Fibroblast of lung (primary cell): ENCODE data around the gene FGGY. TPM values are rescaled to one million over a fixed set of nuclear protein-coding genes. Genes with fewer than 3 reads are reported as not detected.

Source experiments
- DNase-seq, 2 donors: peaks; one replicate each; pipeline versions ENCODE4 v3.0.0 to v3.0.0-alpha.2; 2010; ENCODE audit warnings: low read depth in 2 of 2
- H2AFZ ChIP-seq: 2 replicates; pipeline ENCODE4 v1.5.1; 2012; ENCODE audit warnings: low read length, control low read depth, inconsistent platforms
- H3K27ac ChIP-seq: 2 replicates; pipeline ENCODE4 v1.5.1; 2011; ENCODE audit warnings: low read length, control low read depth; ENCODE audit not compliant: insufficient read depth
- H3K27me3 ChIP-seq: 2 replicates; pipeline ENCODE4 v1.5.1; 2011; ENCODE audit warnings: mild to moderate bottlenecking, low read length; ENCODE audit not compliant: control insufficient read depth, insufficient read depth
- H3K36me3 ChIP-seq: 2 replicates; pipeline ENCODE4 v1.5.1; 2011; ENCODE audit warnings: low read length; ENCODE audit not compliant: control insufficient read depth, insufficient read depth
- H3K4me1 ChIP-seq: 2 replicates; pipeline ENCODE4 v1.5.1; 2011; ENCODE audit warnings: low read length; ENCODE audit not compliant: control insufficient read depth, insufficient read depth; ENCODE audit errors: extremely low read depth
- H3K4me2 ChIP-seq: 2 replicates; pipeline ENCODE4 v1.5.1; 2011; ENCODE audit warnings: low read length, control low read depth; ENCODE audit not compliant: insufficient read depth; ENCODE audit errors: extremely low read depth
- H3K4me3 ChIP-seq, 4 experiments: fragments of 200-600 bp in 1 of 4; sonication (generic) in 1 of 4; replicated peaks in 1 of 4; 2 replicates each; pipeline ENCODE4 v1.5.1; 2011 to 2016; ENCODE audit warnings: low read length in 4 of 4, low read depth in 3 of 4, mild to moderate bottlenecking in 3 of 4, control low read depth in 2 of 4, inconsistent platforms in 1 of 4, mixed read lengths in 1 of 4; ENCODE audit not compliant: insufficient read depth in 1 of 4; ENCODE audit errors: control extremely low read depth in 1 of 4
- H3K79me2 ChIP-seq: 2 replicates; pipeline ENCODE4 v1.5.1; 2012; ENCODE audit warnings: mild to moderate bottlenecking, low read length, inconsistent platforms; ENCODE audit not compliant: control insufficient read depth, insufficient read depth
- H3K9ac ChIP-seq: 2 replicates; pipeline ENCODE4 v1.5.1; 2011; ENCODE audit warnings: mild to moderate bottlenecking, low read length, control low read depth; ENCODE audit not compliant: insufficient read depth
- H3K9me3 ChIP-seq: 2 replicates; pipeline ENCODE4 v1.5.1; 2012; ENCODE audit warnings: low read depth, low read length; ENCODE audit not compliant: control insufficient read depth, insufficient read depth
- H4K20me1 ChIP-seq: 2 replicates; pipeline ENCODE4 v1.5.1; 2011; ENCODE audit warnings: low read length; ENCODE audit not compliant: control insufficient read depth, insufficient read depth; ENCODE audit errors: extremely low read depth
- EZH2 ChIP-seq: IDR thresholded peaks from 2 replicates; pipeline ENCODE4 v1.5.1; 2012; ENCODE audit warnings: low read length, control low read depth, mild to moderate bottlenecking; ENCODE audit errors: missing control alignments
- polyA plus RNA-seq, 2 donors: library from polyadenylated mRNA; depleted of rRNA in 1 of 2; stranded (reverse) in 1 of 2; unstranded in 1 of 2; fragments of >200 nt; gene quantifications; 2 replicates each; pipeline ENCODE4 v1.2.1, GENCODE V29; 2011 to 2012; ENCODE audit warnings: missing spikeins in 1 of 2
- total RNA-seq: library from RNA; depleted of rRNA; stranded (reverse); fragments of >200 nt; gene quantifications from 2 replicates; pipeline ENCODE4 v1.2.1, GENCODE V29; 2014
- TF ChIP-seq, protein P1 (sequence below), 2 donors: IDR thresholded peaks in 1 of 2; conservative IDR thresholded peaks in 1 of 2; 1 replicate in 1 of 2; 2 replicates in 1 of 2; pipeline ENCODE4 v1.5.1; 2011 to 2012; ENCODE audit warnings: low read length in 2 of 2, control low read depth in 1 of 2, inconsistent platforms in 1 of 2, low read depth in 1 of 2, mild to moderate bottlenecking in 1 of 2

The FGGY gene
- total and polyA plus RNA-seq, 2 donors (not counting 1 experiment from before 2014, with no cell fraction given) = 9.5 to 32.4 TPM

DNA sequence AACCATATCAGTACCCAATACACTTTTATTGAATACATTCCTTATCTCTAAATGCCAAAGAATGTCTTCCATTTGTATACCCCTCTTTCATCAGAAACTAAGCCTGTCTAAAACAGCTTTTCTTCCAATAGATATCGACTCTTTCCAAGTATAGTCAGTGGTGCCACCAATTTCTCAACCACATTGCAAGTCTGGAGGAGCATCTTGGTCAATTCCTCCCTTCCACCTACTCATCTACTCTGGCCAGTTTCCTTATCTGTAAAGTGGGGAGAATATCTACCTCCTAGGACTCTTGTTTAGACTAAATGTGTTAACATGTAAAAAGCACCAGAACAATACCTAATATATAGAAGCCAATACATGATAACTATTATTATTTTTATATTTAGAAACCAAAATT lies 28.5 kb upstream of the FGGY start:
- no peak overlapping the region for H3K9ac ChIP-seq
- H2AFZ ChIP-seq = no peak overlapping the region
- H3K4me1 ChIP-seq = peaks cover 5% of the 10 kb centered on the region
- no peak overlapping the region for H3K4me2 ChIP-seq
- DNase-seq = no peak
- H3K79me2 ChIP-seq = no peaks in the 10 kb centered on the region
- H4K20me1 ChIP-seq = no peaks in the 10 kb centered on the region
- H3K27ac ChIP-seq = no peak overlapping the region
- H3K4me3 ChIP-seq = no peak overlapping the region
- TF ChIP-seq, protein P1, sequence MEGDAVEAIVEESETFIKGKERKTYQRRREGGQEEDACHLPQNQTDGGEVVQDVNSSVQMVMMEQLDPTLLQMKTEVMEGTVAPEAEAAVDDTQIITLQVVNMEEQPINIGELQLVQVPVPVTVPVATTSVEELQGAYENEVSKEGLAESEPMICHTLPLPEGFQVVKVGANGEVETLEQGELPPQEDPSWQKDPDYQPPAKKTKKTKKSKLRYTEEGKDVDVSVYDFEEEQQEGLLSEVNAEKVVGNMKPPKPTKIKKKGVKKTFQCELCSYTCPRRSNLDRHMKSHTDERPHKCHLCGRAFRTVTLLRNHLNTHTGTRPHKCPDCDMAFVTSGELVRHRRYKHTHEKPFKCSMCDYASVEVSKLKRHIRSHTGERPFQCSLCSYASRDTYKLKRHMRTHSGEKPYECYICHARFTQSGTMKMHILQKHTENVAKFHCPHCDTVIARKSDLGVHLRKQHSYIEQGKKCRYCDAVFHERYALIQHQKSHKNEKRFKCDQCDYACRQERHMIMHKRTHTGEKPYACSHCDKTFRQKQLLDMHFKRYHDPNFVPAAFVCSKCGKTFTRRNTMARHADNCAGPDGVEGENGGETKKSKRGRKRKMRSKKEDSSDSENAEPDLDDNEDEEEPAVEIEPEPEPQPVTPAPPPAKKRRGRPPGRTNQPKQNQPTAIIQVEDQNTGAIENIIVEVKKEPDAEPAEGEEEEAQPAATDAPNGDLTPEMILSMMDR (conservative IDR thresholded peaks at IDR 0.05 in 1 of 2, IDR thresholded peaks at IDR 0.05 in 1 of 2; ENCODE audit: low read depth in 1 of 2, low read length in 2 of 2) = no peak
- no peak for TF ChIP-seq EZH2
- H3K9me3 ChIP-seq = no peaks in the 10 kb centered on the region
- no peaks in the 10 kb centered on the region for H3K27me3 ChIP-seq
- H3K36me3 ChIP-seq = no peaks in the 10 kb centered on the region

DNA sequence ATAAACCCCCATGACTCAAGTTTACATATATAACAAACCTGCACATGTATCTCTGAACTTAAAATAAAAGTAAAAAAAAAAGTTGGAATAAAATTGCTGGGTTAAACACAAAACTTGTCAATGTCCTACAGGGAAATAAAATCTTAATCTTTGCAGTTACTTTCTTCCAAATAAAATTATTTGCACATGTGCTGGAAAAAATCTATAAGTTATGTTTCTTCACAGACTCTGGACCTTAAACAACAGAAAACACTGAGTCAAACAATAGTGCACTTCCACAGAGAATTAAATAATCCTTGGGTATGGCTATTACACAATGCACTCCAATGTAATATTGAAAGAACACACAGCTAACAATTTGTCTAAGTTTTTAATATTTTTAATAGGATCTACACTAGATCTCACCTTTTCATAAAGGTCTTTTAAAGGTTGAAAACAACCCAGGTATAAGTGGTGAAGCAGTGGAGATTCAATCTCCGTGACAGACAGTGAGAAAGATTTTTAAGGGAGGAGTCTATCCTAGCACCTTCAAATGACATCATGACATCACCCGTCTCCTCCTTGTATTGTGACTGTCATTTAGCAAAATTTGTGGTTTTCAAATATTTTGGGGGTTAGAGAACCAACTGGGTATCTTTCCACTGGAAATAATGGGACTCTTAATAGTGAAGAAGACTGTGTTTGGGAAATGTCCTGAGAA lies 25.2 kb upstream of the FGGY start:
- Histone ChIP-seq H3K9me3 (no peaks in the 10 kb centered on the region), H3K4me1 (peaks cover 5% of the 10 kb centered on the region), H3K4me3 (no peak overlapping the region), H2AFZ (no peak overlapping the region), H4K20me1 (no peaks in the 10 kb centered on the region), H3K36me3 (no peaks in the 10 kb centered on the region), H3K4me2 (no peak overlapping the region), H3K27me3 (no peaks in the 10 kb centered on the region), H3K9ac (no peak overlapping the region), H3K79me2 (no peaks in the 10 kb centered on the region), H3K27ac (no peak overlapping the region)
- DNase-seq = no peak
- TF ChIP-seq EZH2 = no peak
- TF ChIP-seq, protein P1 (conservative IDR thresholded peaks at IDR 0.05 in 1 of 2, IDR thresholded peaks at IDR 0.05 in 1 of 2; ENCODE audit: low read depth in 1 of 2, low read length in 2 of 2) = no peak

DNA sequence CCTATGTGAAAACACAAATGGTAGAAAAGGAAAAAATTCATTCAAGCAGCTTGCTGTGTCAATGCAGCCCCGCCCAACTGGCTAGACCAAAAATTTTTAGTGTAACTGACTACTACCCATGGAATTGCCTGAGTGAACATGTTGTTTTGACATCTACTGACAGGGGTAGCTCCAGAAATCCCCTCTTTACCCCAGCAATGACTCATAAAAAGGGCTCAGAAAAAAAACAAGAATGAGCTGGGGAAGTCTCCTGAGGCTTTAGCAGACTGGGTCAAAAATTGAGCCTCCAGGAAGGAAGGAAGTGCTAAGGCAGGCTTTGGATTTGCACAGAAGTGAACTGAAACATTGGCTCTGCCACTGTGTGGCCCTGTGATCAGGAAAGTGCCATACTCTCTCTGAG lies 24.4 kb upstream of the FGGY start:
- H3K9me3 ChIP-seq = no peaks in the 10 kb centered on the region
- H3K9ac ChIP-seq = no peak overlapping the region

More for the DNA sequence above, 24.4 kb upstream of the FGGY start:
- Histone ChIP-seq H2AFZ (peak overlapping the region; percentile 41), H3K4me3 (no peak overlapping the region), H3K27me3 (no peaks in the 10 kb centered on the region), H3K27ac (no peak overlapping the region), H3K4me1 (peaks cover 5% of the 10 kb centered on the region), H4K20me1 (no peaks in the 10 kb centered on the region), H3K4me2 (peak overlapping the region; percentile 59), H3K79me2 (no peaks in the 10 kb centered on the region), H3K36me3 (no peaks in the 10 kb centered on the region)
- DNase-seq = peak; percentile 61 to 69
- no peak for TF ChIP-seq EZH2
- TF ChIP-seq, protein P1 (conservative IDR thresholded peaks at IDR 0.05 in 1 of 2, IDR thresholded peaks at IDR 0.05 in 1 of 2; ENCODE audit: low read depth in 1 of 2, low read length in 2 of 2) = no peak
